HUES6 (cell line): ENCODE data around the gene PSD4.

ENCODE experiments used
- H3K27ac ChIP-seq: 2 replicates; pipeline ENCODE4 v1.7.0; 2013; ENCODE audit warnings: low read depth, mild to moderate bottlenecking, low read length, inconsistent platforms
- H3K27me3 ChIP-seq: 2 replicates; pipeline ENCODE4 v1.6.1; 2013; ENCODE audit warnings: low read length; ENCODE audit not compliant: control insufficient read depth, insufficient read depth
- H3K36me3 ChIP-seq: 2 replicates; pipeline ENCODE4 v1.6.1; 2013; ENCODE audit warnings: low read length; ENCODE audit not compliant: control insufficient read depth, insufficient read depth
- H3K4me1 ChIP-seq: 2 replicates; pipeline ENCODE4 v1.6.1; 2013; ENCODE audit warnings: low read length; ENCODE audit not compliant: control insufficient read depth, insufficient read depth
- H3K4me3 ChIP-seq: 2 replicates; pipeline ENCODE4 v1.5.1; 2013; ENCODE audit warnings: low read depth, low read length
- H3K9ac ChIP-seq: one replicate; pipeline ENCODE4 v1.6.1; 2013; ENCODE audit warnings: mild to moderate bottlenecking, low read length
- H3K9me3 ChIP-seq: 2 replicates; pipeline ENCODE4 v1.6.1; 2013; ENCODE audit warnings: low read depth, low read length; ENCODE audit not compliant: control insufficient read depth, insufficient read depth

Gene PSD4

DNA sequence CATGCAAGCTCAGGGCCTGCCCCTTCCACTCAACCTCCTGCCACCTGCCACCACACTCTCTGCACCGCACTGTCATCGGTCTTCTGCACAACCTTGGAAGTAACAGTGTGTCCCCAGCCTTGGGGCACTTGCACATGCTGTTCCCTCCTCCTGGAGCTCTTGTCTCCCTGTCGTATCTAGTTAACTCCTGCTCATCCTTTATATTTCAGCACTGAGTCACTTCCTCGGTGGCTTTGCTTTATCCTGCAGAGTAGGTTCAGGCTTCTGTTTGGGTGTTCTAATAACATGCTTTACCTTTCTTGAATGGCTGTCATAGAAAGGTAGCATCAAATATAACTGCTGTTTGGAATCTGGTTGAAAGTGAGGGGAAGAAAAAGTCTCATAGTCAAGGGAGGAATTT lies 79.7 kb downstream of the PSD4 start:
- Histone ChIP-seq H3K27me3 (peaks cover 25% of the 10 kb centered on the region), H3K4me1 (no peaks in the 10 kb centered on the region), H3K27ac (no peak overlapping the region), H3K9ac (no peak overlapping the region), H3K4me3 (no peak overlapping the region), H3K9me3 (no peaks in the 10 kb centered on the region), H3K36me3 (no peaks in the 10 kb centered on the region)

DNA sequence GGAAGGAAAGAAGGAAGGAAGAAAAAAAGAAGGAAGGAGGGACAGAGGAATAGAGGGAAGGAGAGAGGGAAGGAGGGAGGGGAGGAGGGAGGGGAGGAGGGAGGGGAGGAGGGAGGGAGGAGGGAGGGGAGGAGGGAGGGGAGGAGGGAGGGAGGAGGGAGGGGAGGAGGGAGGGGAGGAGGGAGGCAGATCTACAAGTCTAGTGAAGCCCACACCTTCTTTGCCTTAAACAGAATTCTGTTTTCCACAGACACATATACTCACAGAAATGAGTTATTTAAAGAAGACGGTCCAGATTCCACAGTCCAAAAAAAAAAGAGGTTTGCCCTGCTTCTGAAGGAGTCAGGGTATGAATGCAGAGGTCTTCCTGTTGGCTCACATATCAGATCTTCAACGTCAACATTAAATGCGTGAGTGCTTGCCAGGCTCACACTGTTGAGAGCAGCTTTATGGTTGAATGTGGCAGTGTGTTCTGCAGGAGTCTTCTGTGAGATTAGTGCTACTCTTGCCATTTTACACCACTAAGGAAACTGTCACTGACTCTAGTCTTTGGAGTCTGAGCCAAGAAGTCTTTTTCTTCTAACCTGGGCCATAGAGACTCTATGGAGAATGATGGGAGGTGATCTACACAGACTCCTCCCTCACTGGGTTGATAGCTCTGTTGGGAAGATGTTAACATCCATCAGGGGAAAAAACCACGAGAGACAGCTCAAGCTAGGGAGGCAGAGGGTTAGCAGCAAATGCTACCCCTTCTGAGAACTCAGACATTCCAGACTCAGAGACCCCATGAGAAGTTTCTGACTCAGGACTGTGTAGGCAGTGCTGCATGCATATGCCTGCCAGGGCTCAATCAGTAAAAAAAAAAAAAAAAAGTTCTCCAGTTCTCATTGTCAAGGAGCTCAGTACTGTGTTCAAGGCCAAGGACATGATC lies 81.6 kb downstream of the PSD4 start:
- H3K27me3 ChIP-seq: peaks cover 32% of the 10 kb centered on the region
- no peak overlapping the region for H3K4me3 ChIP-seq
- no peak overlapping the region for H3K9ac ChIP-seq
- H3K27ac ChIP-seq: no peak overlapping the region
- H3K36me3 ChIP-seq: no peaks in the 10 kb centered on the region
- H3K9me3 ChIP-seq: no peaks in the 10 kb centered on the region
- no peaks in the 10 kb centered on the region for H3K4me1 ChIP-seq

DNA sequence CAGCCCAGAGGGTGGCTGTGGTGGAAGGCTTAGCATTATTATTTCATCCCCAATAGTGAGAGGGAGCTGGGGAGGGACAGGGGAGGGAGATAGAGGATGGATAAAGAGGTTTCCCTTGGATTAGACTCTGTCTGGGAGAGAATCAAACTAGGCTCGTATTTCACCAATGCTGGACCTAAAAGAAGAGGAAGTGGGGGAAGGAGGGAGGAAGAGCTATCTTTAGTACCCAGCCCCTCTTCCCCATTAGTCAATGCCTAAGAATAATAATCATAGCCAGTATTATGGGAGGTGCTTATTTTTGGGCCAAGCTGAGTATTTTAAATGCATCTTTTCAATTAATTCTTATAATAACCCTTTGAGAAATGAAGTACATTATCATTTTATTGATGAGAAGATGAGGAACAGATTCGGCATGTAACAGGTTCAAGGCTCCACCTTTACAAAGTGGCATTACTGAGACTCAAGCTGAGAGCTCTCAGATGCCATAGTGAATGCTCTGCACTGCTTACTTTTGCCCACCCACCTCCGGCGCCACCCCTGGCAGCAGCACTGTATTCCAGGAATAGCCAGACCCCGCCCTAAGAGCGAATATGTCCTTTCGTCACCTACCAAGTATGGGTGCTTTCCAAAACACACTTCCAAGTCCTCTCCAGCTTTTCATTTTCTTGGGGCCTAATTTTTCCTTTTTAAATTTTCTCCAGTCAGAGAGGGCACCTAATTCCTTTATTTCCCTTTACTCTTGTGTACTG lies 83.9 kb downstream of the PSD4 start:
- Histone ChIP-seq H3K9ac (no peak overlapping the region), H3K27me3 (peaks cover 38% of the 10 kb centered on the region), H3K36me3 (no peaks in the 10 kb centered on the region), H3K4me1 (no peaks in the 10 kb centered on the region), H3K9me3 (no peaks in the 10 kb centered on the region), H3K27ac (no peak overlapping the region), H3K4me3 (no peak overlapping the region)

DNA sequence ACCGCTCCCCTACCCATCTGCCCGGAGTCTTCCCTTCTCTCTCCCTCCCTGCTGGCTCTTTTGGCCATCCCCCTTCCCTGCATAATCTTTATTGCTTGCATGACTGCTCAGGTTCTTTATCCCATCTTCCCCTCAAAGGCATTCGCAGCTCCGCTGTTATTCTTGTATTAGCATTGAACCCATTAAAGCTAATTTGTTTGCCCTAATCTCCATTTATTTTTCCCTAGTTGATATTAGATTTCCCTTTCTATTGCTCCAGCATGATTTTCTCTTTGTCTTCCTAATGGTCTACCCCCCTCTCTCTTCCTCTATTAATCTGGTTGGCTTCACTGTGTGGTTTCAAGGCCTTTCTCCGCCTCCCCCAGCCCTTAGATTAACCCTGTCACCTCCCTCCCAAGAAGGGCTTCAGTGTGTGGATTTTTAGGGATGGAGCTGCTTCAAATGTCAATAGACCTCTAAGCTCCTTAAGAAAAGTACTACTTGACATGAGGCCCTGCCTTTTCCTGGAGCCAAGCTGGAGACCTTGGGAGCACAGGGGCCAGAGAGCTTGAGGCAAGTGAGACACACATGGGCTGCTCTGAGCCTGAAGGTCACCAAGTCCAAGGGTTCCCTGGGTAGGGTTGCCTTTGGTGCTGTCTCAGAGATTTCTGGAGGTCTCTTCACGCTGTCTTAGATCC lies 84.8 kb downstream of the PSD4 start:
- H3K27me3 ChIP-seq: peaks cover 40% of the 10 kb centered on the region
- H3K36me3 ChIP-seq: no peaks in the 10 kb centered on the region
- H3K4me3 ChIP-seq: no peak overlapping the region
- no peaks in the 10 kb centered on the region for H3K9me3 ChIP-seq
- no peak overlapping the region for H3K27ac ChIP-seq
- H3K4me1 ChIP-seq: no peaks in the 10 kb centered on the region
- no peak overlapping the region for H3K9ac ChIP-seq
